HG03175 (cell line): Measurements from ENCODE around the gene TBC1D2.
A peak's percentile ranks its signal among the peaks of the same experiment; 100 is the strongest.
"Not testable (repeated sequence)": the region's sequence is repeated elsewhere in the genome, so short reads cannot be mapped to it uniquely, and the experiment has no call there.

Experiments
- ATAC-seq: cut with Tn5 transposase; IDR thresholded peaks from one replicate; pipeline ENCODE4 v1.9.1; 2021; ENCODE audit warnings: mild to moderate bottlenecking, moderate library complexity; ENCODE audit not compliant: unreplicated experiment

The TBC1D2 gene

GRCh38 chr9:98255578-98256296 lies at the start of gene TBC1D2:
Gene TBC1D2 (minus strand): TSS chr9:98255649. CDS start chr9:98255541, 108 bp downstream.
- ATAC-seq = peak; percentile 86

GRCh38 chr9:98304381-98304780 lies 48.9 kb upstream of the TBC1D2 start:
- ATAC-seq = no peak

GRCh38 chr9:98303633-98304125 lies 48.2 kb upstream of the TBC1D2 start:
- no peak for ATAC-seq

GRCh38 chr9:98302938-98303632 lies 47.6 kb upstream of the TBC1D2 start:
- no peak for ATAC-seq

GRCh38 chr9:98302150-98302549 lies 46.7 kb upstream of the TBC1D2 start:
- ATAC-seq = no peak

GRCh38 chr9:98300611-98301010 lies 45.2 kb upstream of the TBC1D2 start:
- ATAC-seq = no peak

GRCh38 chr9:98298476-98298875 lies 43.0 kb upstream of the TBC1D2 start:
- ATAC-seq = no peak

- ATAC-seq = no peak
Measured at GRCh38 chr9:98295824-98296223, 40.4 kb upstream of the TBC1D2 start.

GRCh38 chr9:98291820-98292219 lies 36.4 kb upstream of the TBC1D2 start:
- no peak for ATAC-seq

- ATAC-seq = no peak
Measured at GRCh38 chr9:98290411-98290810, 35.0 kb upstream of the TBC1D2 start.

GRCh38 chr9:98289614-98290201 lies 34.3 kb upstream of the TBC1D2 start:
- ATAC-seq = no peak

- no peak for ATAC-seq
Measured at GRCh38 chr9:98288881-98289280, 33.4 kb upstream of the TBC1D2 start.

- ATAC-seq = no peak
Measured at GRCh38 chr9:98287384-98287783, 31.9 kb upstream of the TBC1D2 start.

GRCh38 chr9:98285446-98285845 lies 30.0 kb upstream of the TBC1D2 start:
- no peak for ATAC-seq

- ATAC-seq = no peak
Measured at GRCh38 chr9:98284754-98285153, 29.3 kb upstream of the TBC1D2 start.

GRCh38 chr9:98283143-98283542 lies 27.7 kb upstream of the TBC1D2 start:
- not testable (repeated sequence) for ATAC-seq

- ATAC-seq = no peak
Measured at GRCh38 chr9:98281281-98281680, 25.8 kb upstream of the TBC1D2 start.

- ATAC-seq = no peak
Measured at GRCh38 chr9:98280574-98280973, 25.1 kb upstream of the TBC1D2 start.

- ATAC-seq = no peak
Measured at GRCh38 chr9:98280162-98280561, 24.7 kb upstream of the TBC1D2 start.

- no peak for ATAC-seq
Measured at GRCh38 chr9:98276907-98277469, 21.5 kb upstream of the TBC1D2 start.

- no peak for ATAC-seq
Measured at GRCh38 chr9:98275159-98275558, 19.7 kb upstream of the TBC1D2 start.

GRCh38 chr9:98272083-98272482 lies 16.6 kb upstream of the TBC1D2 start:
- ATAC-seq = no peak
